OCI-M1 (cell line): ENCODE measurements around the gene EGLN3.
A peak's percentile ranks its signal among the peaks of the same experiment; 100 is the strongest.
"Not testable (repeated sequence)": the region's sequence is repeated elsewhere in the genome, so short reads cannot be mapped to it uniquely, and the experiment has no call there.

Experiments
- DNase-seq: peaks from one replicate; lab custom pipeline; 2025; lab: John Stamatoyannopoulos, UW

EGLN3 gene

GRCh38 chr14:33950320-33951182 is at the start of gene EGLN3:
Gene EGLN3 (minus strand): TSS chr14:33951074. CDS start chr14:33950752, 322 bp downstream.
- DNase-seq, result peak; percentile 70

DNA sequence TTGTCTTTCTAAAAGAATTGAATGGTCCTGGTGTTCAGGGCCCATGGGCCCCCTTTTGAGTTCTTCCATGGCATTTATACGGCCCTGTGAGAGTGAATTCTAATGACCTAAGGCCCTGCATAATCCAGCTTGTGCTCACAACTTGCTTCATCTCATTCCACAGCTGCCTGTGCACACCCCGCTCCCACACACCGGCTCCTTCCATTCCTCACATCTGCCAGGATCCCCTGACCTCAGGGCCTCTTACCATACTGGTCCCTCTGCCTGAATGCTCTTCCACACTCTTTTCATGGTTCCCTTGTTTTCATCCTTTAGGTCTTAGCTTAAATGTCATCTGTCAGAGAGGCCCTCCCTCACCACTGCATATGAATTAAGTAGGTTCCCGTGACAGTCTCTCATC is 49.5 kb upstream of the EGLN3 start:
- no peak for DNase-seq

GRCh38 chr14:33999771-34000291 is 49.0 kb upstream of the EGLN3 start:
- no peak for DNase-seq

DNA sequence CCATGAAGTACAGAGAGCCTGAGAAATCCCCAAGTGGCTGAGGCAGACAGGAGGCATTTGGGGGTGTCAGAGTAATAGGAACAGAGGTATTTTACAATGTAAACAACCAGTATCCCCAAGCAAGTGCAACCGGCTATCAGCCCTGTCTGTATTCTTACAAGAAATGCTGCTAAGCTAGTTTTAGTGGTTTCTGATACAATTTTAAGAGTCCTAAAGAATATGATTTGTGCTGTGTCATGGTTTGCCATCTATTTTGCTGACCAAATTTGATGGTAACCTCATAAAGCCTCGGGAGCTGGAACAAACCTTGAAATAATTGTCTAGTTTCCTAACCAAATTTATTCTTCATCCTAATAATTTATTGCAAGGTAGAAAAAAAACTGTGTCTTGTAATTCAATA is 46.7 kb upstream of the EGLN3 start:
- no peak for DNase-seq

GRCh38 chr14:33996462-33996861 is 45.6 kb upstream of the EGLN3 start:
- DNase-seq, result no peak

DNA sequence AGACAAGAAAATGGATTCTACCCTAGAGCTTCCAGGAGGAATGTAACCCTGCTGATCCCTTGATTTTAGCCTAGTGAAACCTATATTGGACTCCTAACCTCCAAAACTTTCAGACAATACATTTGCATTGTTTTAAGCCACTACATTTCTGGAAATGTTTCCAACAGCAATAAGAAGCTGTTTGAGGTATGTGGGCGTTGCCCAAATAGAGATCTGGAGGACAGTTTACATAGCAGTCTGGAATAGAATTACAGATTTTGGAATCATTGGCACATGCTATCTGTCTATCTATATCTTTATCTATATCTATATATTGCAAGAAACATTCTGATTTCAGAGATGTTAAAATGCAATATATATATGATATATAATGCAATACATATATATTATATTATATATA is 42.4 kb upstream of the EGLN3 start:
- DNase-seq, result no peak

- no peak for DNase-seq
Measured at GRCh38 chr14:33992274-33993007, 41.6 kb upstream of the EGLN3 start.

GRCh38 chr14:33990790-33991189 is 39.9 kb upstream of the EGLN3 start:
- no peak for DNase-seq

DNA sequence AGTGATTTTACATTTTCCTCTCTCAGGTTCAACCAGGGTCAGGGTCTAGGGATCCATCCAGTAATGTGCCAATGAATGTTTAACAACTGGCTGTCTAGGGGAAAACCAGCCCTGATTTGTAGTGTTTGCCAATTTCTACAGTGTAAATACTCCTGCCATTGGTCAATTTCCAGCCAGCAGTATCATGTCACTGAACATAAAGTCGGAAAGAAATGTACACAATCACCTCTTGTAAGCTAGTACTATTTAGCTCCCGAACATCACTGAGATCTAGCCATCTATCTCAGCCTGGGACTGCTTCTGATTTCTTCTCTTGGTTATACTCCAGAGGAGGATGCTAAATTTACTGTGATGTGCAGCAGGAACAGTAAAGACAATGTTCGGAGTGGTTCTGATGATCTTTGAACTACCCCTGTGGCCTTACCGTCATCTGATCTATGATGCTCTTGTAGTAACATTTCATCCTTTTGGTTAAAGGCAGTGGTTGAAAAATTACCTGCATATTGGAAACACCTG is 36.7 kb upstream of the EGLN3 start:
- DNase-seq, result no peak

DNA sequence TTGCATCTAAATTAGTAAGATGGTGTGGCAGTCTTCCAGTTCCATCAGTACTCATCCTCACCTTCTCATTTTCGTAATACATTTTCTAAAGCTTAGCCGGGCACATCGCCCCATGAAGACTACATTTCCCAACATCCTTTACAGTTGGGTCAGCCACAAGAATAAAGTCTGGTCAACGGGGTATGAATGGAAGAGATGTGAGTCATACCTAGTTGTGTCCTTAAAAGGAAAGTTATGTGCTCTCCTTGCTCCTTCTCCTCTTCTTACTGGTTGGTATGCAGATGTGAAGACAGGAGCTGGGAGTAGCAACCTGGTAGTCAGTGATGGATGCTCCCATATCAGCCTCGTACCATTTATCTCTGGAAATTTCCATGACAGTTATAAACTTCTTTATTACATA is 35.9 kb upstream of the EGLN3 start:
- DNase-seq, result no peak

DNA sequence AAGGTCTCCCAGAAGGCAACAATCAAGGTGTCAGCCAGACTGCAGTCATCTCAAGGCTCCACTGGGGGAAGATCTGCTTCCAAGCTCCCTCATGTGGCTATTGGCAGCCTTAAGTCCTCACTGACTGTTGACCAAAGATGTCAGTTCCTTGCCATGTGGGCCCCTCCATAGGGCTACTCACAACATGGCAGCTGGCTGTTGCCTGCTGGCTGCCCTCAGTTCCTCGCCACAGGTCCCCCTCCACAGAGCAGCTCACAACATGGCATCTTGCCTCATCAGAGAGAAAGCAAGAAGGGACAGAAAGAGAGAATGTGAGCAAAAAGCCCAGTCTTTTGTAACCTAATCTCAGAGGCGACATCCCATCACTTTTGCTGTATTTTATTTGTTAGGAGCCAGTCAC is 34.4 kb upstream of the EGLN3 start:
- no peak for DNase-seq

DNA sequence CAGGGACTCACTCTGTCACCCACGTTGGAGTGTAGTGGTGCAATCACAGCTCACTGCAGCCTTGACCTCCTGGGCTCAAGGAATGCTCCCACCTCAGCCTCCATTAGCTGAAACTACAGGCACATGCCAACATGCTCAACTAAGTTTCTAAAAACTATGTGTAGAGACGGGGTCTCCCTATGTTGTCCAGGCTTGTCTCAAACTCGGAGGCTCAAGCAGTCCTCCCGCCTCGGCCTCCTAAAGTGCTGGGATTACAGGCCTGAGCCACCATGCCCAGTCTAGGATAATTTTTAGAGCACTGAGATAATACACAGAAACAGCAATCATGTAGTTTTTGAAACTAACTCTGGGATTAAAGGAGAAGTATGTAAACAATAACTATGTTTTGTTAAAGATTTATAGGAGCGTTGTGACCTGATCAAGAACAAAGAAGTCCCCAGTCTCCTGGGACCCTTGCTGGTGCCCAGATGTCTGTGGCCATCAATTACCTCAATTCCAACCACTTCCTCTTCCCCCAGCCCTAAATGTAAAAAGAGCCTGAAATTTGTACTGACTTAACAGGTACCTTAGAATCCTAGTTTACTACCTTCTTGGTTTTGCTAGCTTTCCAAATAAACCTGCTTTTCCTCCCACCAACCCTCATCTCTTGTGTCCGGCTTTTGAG is 28.9 kb upstream of the EGLN3 start:
- no peak for DNase-seq

- DNase-seq, result no peak
Measured at GRCh38 chr14:33978892-33979612, 28.2 kb upstream of the EGLN3 start.

- no peak for DNase-seq
Measured at GRCh38 chr14:33972583-33973081, 21.8 kb upstream of the EGLN3 start.

DNA sequence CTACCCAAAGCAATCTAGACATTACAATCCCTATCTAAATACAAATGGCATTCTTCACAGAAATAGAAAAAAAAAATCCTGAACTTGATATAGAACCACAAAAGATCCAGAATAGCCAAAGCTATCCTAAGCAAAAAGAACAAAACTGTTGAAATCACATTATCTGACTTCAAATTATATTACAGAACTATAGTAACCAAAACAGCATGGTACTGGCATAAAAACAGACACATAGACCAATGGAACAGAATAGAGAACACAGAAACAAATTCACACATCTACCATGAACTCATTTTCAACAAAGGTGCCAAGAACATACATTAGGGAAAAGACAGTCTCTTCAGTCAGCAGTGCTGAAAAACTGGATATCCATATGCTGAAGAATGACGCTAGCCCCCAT is 19.0 kb upstream of the EGLN3 start:
- DNase-seq, result not testable (repeated sequence)

DNA sequence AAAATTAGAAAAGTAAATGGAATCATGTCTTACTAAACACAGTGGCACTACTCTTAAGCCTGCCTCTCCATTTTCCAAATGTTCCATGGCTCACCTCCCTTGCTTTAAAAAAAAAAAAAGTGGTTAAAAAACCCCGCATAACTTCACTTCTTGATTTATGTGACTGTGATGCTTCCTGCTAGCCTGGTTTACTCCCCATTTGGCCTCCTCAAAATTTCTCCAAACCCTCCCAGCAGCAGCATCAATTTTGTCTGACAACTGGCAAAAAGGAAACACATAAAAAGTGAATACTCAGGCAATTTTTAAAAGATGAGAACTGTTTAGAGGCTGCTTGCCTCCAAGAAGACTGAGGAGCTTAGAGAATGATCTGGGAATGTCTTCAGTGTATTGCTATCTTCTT is 17.8 kb upstream of the EGLN3 start:
- DNase-seq, result no peak

DNA sequence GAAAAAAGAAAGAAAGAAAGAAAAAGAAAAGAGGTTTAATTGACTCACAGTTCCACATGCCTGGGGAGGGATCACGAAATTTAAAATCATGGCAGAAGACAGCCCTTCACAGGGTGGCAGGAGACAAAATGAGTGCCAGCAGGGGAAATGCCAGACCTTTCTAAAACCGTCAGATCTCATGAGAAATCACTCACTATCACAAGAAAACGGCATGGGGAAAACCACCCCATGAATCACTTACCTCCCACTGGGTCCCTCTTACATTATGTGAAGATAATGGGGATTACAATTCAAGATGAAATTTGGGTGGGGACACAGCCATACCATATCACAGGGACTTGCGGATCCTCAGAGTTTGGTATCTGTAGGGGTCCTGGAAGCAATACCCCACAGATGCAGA is 16.3 kb upstream of the EGLN3 start:
- DNase-seq, result no peak

DNA sequence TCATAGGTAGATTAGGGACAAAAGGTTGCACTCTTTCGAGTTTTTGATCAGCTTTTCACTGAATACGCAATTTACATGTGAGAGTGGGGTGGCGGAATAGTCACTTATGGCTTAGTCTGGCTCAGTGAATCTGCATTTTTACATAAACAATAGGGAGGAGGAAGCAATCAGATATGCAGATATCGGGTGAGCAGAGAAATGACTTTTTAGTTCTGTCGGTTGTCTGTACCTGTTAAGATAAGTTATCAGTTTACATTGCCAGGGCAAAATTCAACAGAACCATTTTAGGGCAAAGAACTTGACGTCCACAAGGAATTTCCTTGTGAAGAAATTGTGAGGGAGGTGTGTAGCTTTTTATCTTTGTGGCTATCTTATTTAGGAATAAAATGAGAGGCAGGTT is 15.4 kb upstream of the EGLN3 start:
- no peak for DNase-seq

GRCh38 chr14:33964599-33965317 is 13.9 kb upstream of the EGLN3 start:
- DNase-seq, result no peak

GRCh38 chr14:33963892-33964291 is 13.0 kb upstream of the EGLN3 start:
- no peak for DNase-seq

GRCh38 chr14:33962466-33962865 is 11.6 kb upstream of the EGLN3 start:
- DNase-seq, result not testable (repeated sequence)
